GM21723 (cell line): ENCODE data around the gene ACVRL1.

Experiments used
- ATAC-seq: cut with Tn5 transposase; IDR thresholded peaks from one replicate; pipeline ENCODE4 v1.9.1; 2021; ENCODE audit warnings: mild to moderate bottlenecking, moderate library complexity; ENCODE audit not compliant: unreplicated experiment

ACVRL1 gene

GRCh38 chr12:51914034-51914923, 7.0 kb downstream of the ACVRL1 start:
- no peak for ATAC-seq

GRCh38 chr12:51915003-51915625, 7.8 kb downstream of the ACVRL1 start:
- ATAC-seq: no peak

- ATAC-seq: no peak
Measured at GRCh38 chr12:51915951-51916350, 8.6 kb downstream of the ACVRL1 start.

- ATAC-seq: no peak
Measured at GRCh38 chr12:51917041-51917590, 9.8 kb downstream of the ACVRL1 start.

GRCh38 chr12:51917746-51918453, 10.6 kb downstream of the ACVRL1 start:
- ATAC-seq: no peak

GRCh38 chr12:51920046-51920445, 12.7 kb downstream of the ACVRL1 start:
- no peak for ATAC-seq

- no peak for ATAC-seq
Measured at GRCh38 chr12:51921017-51921725, 13.9 kb downstream of the ACVRL1 start.

- ATAC-seq: no peak
Measured at GRCh38 chr12:51922146-51922545, 14.8 kb downstream of the ACVRL1 start.

- no peak for ATAC-seq
Measured at GRCh38 chr12:51922762-51923505, 15.6 kb downstream of the ACVRL1 start.

- no peak for ATAC-seq
Measured at GRCh38 chr12:51923506-51924365, 16.4 kb downstream of the ACVRL1 start.

- no peak for ATAC-seq
Measured at GRCh38 chr12:51924551-51925319, 17.4 kb downstream of the ACVRL1 start.

GRCh38 chr12:51925346-51926063, 18.2 kb downstream of the ACVRL1 start:
- no peak for ATAC-seq

- ATAC-seq: no peak
Measured at GRCh38 chr12:51926064-51926632, 18.8 kb downstream of the ACVRL1 start.

- ATAC-seq: no peak
Measured at GRCh38 chr12:51926718-51927117, 19.4 kb downstream of the ACVRL1 start.

GRCh38 chr12:51932218-51933076, 25.1 kb downstream of the ACVRL1 start:
- ATAC-seq: no peak

- ATAC-seq: no peak
Measured at GRCh38 chr12:51934080-51934479, 26.8 kb downstream of the ACVRL1 start.
